IPS-NIHi7 (cell line): ENCODE results near the gene RNF183.
A peak's percentile ranks its signal among the peaks of the same experiment; 100 is the strongest.

Source experiments
- DNase-seq: peaks from one replicate; pipeline ENCODE4 v3.0.0; 2012; ENCODE audit warnings: mixed read lengths; ENCODE audit errors: extremely low spot score

The RNF183 gene, protein sequence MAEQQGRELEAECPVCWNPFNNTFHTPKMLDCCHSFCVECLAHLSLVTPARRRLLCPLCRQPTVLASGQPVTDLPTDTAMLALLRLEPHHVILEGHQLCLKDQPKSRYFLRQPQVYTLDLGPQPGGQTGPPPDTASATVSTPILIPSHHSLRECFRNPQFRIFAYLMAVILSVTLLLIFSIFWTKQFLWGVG

DNA sequence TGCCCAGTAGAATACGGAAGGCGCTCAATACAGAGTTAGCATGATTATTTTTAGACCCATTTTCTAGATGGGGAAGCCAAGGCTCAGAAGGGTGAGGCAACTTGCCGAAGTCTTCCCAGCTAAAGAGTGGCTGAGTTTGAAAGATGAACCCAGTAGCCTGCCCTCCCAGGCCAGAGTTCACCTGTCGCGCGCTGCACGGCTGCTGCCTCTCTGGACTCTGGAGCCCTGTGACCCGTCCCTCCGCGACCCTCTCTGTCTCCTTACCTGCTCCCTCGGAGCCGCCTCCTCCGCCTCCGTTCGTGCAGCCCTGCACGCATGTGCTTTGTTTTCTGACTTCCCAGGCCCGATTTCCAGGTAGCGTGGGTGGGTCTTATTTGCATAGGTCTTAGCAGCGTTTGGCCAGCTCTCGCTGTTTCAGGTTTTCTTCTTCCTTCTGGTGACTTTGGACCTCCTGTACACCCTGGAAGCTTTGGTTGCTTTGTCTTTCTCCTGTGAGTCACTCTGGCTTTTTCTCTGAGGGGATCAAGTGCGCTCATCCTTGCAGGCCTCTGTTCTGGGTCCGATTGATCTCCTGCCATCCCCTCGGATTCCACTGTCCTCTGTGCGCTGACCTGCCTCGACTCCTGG is at the start of gene RNF183:
TSS of gene RNF183 (minus strand) at position 585 of the 627 bp plus-strand sequence. CDS start 5,192 bp downstream, outside the sequence.
- DNase-seq = no peak

DNA sequence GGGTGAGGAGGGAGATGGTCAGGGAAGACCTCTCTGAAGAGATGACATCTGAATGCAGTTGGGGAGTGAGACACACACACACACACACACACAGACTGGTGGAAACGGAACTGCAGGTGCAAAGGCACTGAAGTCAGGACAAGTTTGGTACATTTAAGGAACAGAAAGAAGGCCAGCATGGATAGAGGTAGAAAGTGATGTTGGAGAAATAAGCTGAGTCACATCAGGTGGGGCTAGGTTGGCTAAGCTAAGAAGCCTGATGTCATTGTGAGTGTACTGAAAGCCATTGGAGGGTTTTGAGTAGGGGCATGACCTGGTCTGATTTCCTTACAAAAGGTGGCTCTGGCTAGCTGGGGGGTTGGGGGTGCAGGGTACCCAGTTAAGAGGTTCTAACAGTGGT is 49.2 kb upstream of the RNF183 start:
- DNase-seq = no peak

DNA sequence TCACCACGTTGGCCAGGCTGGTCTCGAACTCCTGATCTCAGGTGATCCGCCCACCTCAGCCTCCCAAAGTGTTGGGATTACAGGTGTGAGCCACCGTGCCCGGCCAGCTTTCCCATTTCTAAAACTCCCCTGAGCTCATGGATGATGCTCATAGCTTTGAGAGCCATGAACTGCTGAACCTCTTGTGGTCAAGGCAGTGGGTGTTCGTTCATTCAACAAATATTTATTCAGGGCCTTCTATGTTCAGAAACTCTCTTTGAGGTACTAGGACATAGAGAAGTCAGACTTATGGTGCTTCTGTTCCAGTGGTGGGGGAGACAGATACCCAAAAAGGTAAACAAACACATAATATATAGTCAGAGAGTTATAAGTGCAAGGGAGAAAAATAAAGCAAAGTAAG is 48.8 kb upstream of the RNF183 start:
- no peak for DNase-seq

DNA sequence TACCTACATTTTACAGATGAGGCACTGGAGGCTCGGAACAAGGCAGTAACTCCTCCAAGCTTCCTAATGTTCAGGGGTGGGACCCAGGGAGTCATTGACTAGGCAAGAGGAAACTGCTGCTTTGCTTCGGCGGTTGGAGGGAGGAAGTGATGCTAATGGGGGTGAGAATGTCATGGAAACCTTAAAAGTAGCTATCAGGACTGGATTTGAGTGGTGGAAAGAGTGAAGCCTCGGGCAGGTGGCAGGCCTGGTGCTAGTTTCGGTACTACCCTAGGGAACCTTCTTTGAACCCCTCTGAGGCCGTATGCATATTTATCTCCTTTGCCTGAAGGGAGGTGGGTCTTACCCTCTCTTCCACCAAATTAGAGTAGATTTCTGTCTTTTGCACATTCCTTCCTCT is 47.8 kb upstream of the RNF183 start:
- DNase-seq = no peak

DNA sequence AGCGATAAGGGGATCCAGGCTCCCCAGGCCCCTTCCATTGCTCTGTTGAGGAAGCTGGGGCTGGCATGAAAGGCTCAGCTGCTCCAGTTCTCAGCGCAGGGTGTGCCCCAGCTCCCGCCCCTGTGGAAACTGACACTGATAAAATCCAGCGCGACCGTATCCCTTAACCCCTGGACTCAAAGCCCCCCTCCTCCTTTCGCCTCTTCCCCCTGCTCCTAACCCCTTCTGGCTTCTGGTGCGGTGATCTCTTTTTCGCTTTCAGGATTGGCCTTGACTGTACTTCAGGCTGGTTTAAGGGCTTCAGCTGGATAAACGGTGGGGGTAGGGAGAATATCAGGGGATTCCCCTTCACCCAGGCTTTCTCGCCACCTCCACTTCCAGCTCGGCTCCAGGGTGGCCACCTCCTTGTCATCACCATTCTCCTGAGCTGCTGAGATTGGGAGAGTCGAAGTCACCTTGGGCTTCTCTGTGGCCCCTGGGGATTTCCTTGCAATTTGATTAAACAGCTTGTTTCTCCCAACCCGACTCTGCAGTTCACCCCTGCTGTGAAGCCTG is 47.0 kb upstream of the RNF183 start:
- DNase-seq = no peak

DNA sequence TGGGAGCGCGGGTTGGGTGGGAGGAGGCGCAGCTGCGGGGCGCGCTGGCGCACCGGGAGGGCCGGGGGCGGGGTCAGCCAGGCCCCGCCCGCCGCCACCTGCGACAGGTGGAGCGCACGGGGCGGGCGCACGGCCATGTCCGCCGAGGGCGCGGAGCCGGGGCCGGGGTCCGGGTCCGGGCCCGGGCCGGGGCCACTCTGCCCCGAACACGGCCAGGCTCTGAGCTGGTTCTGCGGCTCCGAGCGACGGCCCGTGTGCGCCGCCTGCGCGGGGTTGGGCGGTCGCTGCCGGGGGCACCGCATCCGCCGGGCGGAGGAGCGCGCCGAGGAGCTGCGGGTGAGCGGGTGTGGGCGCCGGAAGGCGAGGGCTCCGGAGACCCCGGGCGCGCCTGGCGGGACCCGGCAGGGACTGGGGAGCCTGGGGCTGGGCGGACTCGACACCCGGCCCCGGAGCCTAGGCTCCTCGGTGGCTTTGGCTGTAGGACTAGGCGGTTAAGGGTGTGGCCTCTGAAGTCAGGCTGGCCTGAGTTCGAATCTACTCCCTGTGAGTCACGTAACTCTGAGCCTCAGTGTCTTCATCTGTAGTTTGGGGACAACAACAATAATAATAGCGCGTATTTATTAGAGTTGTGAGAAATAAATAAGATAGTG is 46.4 kb upstream of the RNF183 start, which contains the start of gene BSPRY:
TSS of gene BSPRY (plus strand) at position 97 of the 650 bp plus-strand sequence. CDS start at position 136, 39 bp downstream.
- DNase-seq = peak; percentile 82

DNA sequence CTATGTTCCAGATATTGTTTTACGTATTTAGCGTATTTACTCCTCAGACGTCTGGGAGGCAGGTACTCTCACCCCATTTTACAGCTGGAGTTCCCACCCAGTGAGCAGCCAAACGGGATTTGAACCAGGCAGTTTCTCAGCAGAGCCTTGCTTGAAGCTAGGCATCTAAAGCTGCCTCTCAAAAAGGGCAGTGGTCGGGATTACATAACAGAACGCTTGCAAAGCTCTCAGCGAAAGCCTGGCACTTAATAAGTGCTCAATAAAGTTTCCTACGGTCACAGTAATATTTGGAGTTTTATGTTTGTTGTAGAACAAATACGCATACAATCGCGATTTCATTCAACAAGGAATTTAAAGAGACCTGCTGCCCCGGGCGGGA is 45.9 kb upstream of the RNF183 start:
- DNase-seq = no peak

DNA sequence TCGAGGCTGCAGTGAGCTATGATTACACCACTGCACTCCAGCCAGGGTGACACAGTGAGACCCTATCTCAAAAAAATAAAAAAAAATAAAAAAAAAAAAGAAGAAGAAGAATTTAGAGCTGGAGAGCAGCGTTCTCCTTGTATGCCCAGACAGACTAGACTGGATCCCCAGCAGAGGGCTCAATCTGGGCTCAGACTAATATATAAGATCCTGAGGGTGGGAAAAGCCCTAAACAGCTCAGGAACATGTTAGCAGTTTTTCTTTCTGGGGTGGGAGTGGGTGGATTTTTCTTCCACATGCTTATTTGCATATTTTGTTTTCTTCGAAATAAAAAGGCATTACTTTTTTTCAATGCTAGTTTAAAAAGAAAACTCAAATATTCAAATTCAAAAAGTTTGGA is 45.3 kb upstream of the RNF183 start:
- no peak for DNase-seq

DNA sequence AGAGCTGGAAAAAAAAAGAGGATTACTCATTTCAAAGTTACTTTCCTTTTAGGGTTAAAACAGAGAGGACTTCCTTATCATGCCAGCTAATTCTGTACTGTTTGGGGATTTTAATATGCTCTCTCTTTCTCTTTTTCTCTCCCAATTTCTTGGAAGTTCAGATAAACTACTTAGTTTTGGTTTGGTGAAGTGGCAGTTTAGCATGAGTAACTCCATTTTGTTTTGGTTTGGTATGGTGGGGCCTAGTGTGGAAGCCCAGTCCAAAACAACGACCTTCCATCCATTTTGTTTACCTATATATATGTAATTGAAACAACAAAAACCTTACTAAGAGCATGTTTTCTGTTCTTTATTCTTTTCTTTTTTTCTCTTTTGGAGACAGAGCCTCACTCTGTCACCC is 42.5 kb upstream of the RNF183 start:
- no peak for DNase-seq

DNA sequence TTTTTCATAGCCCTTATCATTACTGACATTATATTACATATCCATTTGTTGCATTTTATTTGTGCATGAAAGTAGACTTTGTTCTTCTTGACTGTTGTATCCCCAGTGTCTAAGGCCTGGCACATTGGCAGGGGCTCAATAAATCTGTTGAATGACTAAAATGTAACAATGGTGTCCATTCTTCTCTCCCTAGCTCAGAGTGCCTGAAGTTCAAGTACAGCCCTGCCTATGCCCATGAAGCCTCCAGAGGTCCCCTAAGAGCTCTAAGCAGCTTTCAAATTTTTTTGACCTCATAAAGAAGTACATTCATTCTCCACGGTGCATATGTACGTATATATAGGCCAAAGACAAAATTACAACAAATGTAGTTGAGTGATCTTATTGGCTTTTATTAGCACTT is 42.0 kb upstream of the RNF183 start:
- no peak for DNase-seq

DNA sequence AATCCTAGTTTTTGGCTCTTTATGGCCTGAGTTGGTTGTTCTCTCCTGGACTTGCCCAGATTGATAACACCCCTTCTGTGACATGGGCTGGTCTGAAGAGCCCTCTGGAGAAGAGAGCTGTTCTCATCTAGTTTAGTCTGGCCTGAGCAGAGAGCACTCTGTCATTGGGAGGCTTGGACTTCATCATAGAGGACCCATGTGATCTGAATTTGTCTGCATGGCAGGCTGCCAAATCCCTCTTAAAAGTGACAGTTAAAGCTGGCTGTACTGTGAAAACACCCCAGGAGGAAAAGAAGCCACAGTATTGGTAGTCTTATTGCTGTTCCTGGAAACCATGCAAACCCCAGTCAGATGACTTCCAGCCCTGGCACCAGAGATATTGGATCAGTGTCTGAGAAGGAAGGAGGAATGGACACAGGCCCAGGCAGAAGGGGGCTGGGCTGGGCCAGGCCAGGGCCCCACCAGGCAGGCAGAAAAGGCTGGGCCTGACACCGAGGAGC is 40.6 kb upstream of the RNF183 start:
- DNase-seq = no peak

DNA sequence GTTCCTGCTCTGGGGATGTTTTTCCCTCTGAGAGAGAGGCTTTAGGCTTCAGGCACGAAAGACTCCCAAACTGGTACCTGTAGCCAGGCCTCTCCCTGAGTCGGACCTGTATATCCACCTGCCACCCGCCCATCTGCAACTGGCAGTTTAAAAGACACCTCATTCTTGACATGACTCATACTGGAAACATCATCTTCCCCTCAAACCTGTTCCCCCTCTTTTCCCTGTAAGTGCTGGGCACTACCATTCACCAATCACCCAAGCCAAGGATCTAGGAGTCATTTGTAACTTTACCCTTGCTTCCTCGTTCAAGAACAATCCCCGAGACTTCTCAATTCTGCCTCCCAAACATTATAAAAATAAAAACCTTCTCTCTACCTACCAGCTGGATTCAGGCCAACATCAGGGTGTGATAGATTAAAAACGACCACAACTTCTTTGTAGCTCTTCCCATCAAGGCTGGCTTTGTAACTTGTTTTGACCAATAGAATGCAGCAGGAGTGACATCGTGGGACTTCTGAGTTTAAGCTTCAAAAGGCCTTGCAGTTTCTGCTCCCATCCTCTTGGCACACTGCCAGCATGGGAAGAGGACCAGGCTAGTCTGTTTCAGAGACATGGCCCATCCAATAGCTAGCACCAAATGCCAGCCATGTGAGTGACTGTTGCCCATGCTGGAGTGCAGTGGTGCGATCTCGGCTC is 38.7 kb upstream of the RNF183 start:
- no peak for DNase-seq

DNA sequence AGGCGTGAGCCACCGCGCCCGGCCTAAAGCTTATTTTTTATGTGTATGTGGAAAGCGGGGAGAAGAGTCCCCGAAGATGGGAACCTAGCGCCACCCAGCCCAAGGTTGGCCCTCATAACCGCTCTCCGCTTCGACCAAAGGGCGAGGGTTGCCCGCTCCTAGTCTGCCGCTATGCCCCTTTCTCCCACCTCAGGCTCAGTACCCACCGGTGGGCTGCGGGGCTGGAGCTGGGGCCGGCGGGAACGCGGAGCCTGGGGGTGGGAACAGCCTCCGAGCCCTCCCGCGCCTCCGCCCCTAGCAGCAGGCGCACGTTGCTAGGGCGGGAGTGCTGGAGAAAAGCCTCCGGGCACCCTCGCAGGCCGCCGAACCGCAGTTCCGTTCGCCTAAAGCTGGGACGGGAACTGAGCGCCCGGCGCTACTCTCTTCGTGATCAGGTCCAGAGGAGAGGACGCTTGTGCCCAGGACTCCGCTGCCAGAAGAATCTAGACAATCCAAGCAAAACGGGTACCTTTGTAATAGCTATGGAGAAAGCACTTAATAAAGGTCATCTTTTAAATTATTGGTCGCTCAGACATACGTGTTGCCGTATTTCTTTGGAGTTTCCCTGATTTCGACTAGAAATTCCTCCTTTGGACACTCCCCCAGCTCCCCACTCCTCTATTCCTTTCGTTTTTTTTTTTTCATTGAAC is 37.0 kb upstream of the RNF183 start, which contains the start of gene WDR31:
TSS of gene WDR31 (minus strand) at position 265 of the 689 bp plus-strand sequence. CDS start 8,253 bp downstream, outside the sequence.
- peak; percentile 94 for DNase-seq

DNA sequence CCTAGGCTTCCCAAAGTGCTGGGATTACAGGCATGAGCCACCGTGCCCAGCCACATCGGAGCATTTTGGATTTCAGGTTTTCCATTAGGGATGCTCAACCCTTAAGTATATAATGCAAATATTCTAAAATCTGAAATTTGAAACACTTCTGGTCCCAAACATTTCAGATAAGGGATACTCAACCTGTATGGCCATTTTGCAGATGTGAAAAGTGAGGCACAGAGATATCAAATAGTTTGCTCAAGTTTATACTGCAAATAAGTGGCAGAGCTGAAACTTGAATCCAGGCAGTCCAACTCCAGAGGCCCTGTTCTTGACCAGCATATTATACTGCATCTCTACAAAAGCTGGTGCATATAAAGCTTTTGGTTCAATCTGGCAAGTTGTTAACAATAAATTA is 34.5 kb upstream of the RNF183 start:
- no peak for DNase-seq

DNA sequence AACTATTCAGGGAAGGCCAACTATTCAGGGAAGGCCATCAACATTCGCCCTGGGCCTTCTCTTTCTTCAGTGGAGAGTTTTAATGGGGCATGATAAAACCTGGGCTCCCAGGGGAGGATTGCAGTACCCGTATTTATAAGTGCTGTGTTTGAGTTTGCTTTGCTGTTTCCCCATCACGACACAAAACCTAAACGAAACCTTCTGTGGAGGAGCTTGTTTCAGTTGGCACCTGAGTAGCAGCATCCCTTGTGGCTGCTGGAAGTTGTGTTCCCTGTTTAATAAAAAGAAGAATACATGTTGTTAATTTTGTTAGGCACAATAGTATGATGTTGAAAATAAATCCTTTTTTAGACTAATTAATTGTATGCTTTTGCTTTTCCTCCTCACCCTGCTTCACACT is 28.6 kb upstream of the RNF183 start:
- DNase-seq = no peak

DNA sequence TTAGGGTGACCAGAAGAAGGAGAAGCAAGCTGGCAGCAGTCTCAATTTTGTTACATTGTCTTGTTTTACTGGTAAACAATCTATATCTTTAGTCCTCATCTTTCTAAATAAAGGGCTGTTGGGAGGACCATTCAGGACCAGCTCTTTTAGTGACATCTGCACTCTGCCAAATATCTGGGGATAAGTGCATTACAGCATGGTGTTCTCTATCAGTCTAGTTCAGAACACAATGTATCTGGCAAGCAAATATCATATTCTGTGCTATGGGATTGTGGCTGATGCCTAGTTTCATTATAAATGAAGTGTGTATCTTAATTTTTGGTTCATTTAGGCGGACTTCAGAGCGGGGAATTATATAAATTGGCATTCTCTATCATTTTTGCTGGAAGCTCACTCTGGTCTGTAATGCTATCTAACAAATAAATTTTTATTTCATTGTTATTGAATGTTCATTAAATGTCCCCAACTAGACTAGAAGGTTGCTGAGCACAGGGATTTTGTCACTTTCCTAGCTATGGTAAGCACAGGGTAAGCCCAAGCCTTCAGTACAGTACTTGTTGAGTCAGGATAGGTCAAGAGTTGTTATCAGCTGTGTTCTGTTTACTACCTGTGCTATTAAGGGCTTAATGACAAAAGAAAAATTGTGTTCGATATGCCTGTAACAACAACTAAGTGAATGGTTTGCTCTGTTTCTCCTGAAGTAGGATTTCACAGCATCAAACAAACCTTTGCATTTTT is 25.0 kb upstream of the RNF183 start:
- no peak for DNase-seq

DNA sequence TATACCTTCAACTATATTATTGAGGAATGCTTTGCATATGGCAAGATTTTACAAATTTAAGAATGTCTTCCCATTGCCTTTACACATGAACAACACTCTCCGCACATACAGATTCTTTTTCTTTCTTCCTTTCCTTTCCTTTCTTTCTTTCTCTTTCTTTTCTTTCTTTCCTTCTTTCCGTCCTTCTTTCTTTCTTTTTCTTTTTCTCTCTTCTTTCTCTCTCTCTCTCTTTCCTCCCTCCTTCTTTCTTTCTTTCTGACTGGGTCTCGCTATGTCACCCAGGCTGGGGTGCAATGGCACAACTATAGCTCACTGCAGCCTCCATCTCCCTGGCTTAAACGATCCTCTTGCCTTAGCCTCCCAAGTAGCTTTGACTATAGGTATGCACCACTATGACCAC is 23.1 kb upstream of the RNF183 start:
- DNase-seq = no peak

DNA sequence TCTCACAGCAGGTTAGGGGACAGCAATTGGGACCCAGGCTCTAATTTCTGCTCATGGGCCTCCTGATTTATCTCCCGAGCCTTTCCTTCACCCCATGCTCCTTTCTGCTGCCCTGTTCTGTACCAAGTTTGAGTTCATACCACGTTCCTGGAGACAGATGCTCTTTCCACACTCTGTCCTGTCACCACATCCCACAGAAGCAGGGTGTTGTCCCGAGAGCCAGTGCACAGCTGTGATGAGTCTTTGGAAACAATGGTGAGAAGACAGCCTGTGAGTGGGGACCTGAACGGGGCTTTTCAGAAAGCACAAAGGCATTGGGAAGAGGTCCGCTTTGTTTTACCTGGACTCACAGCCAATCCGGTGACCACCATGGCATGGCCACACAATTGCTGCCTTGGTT is 19.5 kb upstream of the RNF183 start:
- no peak for DNase-seq

DNA sequence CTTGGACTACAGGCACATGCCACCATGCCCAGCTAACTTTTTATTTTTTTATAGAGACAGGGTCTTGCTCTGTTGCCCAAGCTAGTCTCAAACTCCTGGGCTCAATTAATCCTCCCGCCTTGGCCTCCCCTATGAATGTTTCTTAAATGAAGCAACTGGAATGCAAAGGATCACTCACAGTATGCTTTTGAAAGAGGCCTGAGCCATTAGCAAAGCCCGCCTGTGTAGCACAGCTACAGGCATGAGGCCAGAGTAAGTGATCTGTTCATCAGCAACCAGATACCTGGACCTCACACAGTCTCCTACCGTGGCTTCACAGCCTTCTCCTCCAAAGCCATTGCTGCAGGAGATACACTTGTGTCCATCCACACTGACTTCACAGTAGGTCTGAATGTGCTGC is 16.9 kb upstream of the RNF183 start:
- no peak for DNase-seq

DNA sequence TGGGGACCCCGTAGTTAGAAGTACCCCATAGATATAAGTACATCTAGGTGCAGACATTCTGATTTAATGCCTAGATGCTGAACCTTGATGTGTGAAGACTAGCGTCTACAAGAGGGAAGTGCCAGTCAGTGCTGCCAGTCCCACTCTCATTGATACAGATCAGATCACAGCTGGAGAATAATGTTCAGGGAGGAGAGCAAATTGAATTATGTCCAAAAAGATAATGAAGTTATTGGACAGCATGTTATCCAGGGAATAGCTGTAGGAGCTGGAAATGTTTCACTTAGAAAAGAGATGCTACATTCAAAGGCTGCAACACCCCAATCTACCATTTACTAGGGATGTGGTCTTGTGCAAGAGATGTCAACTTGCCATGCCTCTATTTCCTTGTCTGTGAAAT is 15.9 kb upstream of the RNF183 start:
- DNase-seq = no peak

DNA sequence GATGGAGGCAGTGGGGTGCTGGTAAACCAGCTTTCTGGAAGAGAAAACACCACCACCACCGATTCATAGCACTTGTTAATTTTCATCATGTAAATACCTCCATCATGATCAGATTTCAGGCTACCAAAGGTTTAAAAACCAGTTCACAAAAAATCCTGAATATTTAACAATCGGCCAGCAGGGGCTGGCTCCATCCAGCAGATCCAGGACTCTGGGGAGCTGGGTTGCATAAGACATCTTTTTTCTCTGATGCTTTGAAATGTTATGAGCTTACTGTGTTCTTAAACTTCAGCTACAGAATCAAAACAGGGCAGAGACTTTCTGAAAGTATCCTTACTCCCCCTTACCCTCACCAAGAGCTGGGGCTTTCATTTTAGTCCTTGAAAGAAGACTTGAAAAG is 14.6 kb upstream of the RNF183 start:
- no peak for DNase-seq
